ENCODE measurements around the gene DTWD2.

DTWD2 gene

GRCh38 chr5:119031905-119032304, 43.6 kb upstream of the DTWD2 start:
- DNase-seq (ENCODE audit: extremely low spot score), result no peak
- ChIA-PET CTCF (no interaction called here), POLR2A (no interaction called here)
- TF ChIP-seq LEF1 (IDR thresholded peaks at IDR 0.05; ENCODE audit: borderline replicate concordance), result no peak
- TF ChIP-seq TARDBP (IDR thresholded peaks at IDR 0.05), result no peak
- TF ChIP-seq PKNOX1 (IDR thresholded peaks at IDR 0.05), result no peak
- TF ChIP-seq ELF4 (IDR thresholded peaks at IDR 0.05), result no peak
- TF ChIP-seq NFRKB (IDR thresholded peaks at IDR 0.05), result no peak
- no peak for TF ChIP-seq L3MBTL2 (conservative IDR thresholded peaks at IDR 0.05)

- POLR2A ChIA-PET, result no interaction called here
- TF ChIP-seq CTBP1 (IDR thresholded peaks at IDR 0.05; ENCODE audit: borderline replicate concordance), result no peak
- CTCF ChIA-PET, result no interaction called here
- no peak for DNase-seq (ENCODE audit: extremely low spot score)
These were observed 42.9 kb upstream of the DTWD2 start for GRCh38 chr5:119031011-119031886.

- ChIA-PET POLR2A (no interaction called here), CTCF (interaction anchor here (0.7 kb wide), 1 partner anchor 42 kb away, joined by 6 read pairs; no protein-coding TSS in a partner anchor)
- TF ChIP-seq LEF1 (IDR thresholded peaks at IDR 0.05; ENCODE audit: borderline replicate concordance) (no peak), ZNF384 (IDR thresholded peaks at IDR 0.05) (no peak), CTBP1 (IDR thresholded peaks at IDR 0.05; ENCODE audit: borderline replicate concordance) (no peak)
- no peak for DNase-seq (ENCODE audit: extremely low spot score)
These were observed 40.2 kb upstream of the DTWD2 start for GRCh38 chr5:119028575-119028974.

GRCh38 chr5:119022773-119023172, 34.4 kb upstream of the DTWD2 start:
- ChIA-PET CTCF (interaction anchor here (0.6 to 1.7 kb wide), 3 partner anchors 60 to 389 kb away, joined by 3 to 9 read pairs (median 4); no protein-coding TSS in a partner anchor), POLR2A (interaction anchor here (1.2 kb wide), 1 partner anchor 48 kb away, joined by 5 read pairs; the partner anchor contains the start of gene DMXL1)
- no peak for TF ChIP-seq SP1 (IDR thresholded peaks at IDR 0.05)
- TF ChIP-seq FOXM1 (IDR thresholded peaks at IDR 0.05; ENCODE audit: borderline replicate concordance), result no peak
- TF ChIP-seq TARDBP (IDR thresholded peaks at IDR 0.05), result no peak
- TF ChIP-seq FOXA1 (IDR thresholded peaks at IDR 0.05), result no peak
- TF ChIP-seq PKNOX1 (IDR thresholded peaks at IDR 0.05), result no peak
- no peak for TF ChIP-seq FOXK2 (IDR thresholded peaks at IDR 0.05)
- TF ChIP-seq HDGF (IDR thresholded peaks at IDR 0.05; ENCODE audit: borderline replicate concordance), result no peak
- no peak for TF ChIP-seq CTBP1 (IDR thresholded peaks at IDR 0.05; ENCODE audit: borderline replicate concordance)
- no peak for TF ChIP-seq ELF4 (IDR thresholded peaks at IDR 0.05)
- TF ChIP-seq LEF1 (IDR thresholded peaks at IDR 0.05; ENCODE audit: borderline replicate concordance), result no peak
- no peak for TF ChIP-seq ARNT (IDR thresholded peaks at IDR 0.05)
- TF ChIP-seq BHLHE40 (IDR thresholded peaks at IDR 0.05; ENCODE audit: borderline replicate concordance), result no peak
- no peak for TF ChIP-seq SUZ12 (IDR thresholded peaks at IDR 0.05)
- no peak for TF ChIP-seq L3MBTL2 (conservative IDR thresholded peaks at IDR 0.05)
- no peak for TF ChIP-seq NFRKB (IDR thresholded peaks at IDR 0.05)
- DNase-seq (ENCODE audit: extremely low spot score), result no peak

- no peak for TF ChIP-seq TARDBP (IDR thresholded peaks at IDR 0.05)
- no peak for TF ChIP-seq SUZ12 (IDR thresholded peaks at IDR 0.05)
- TF ChIP-seq ZNF384 (IDR thresholded peaks at IDR 0.05), result 0 out of 2 replicates have a peak, but pooled peaks have one; percentile 37
- peak; percentile 22 for DNase-seq (ENCODE audit: extremely low spot score)
- ChIA-PET CTCF (interaction anchor here (0.6 to 1.7 kb wide), 4 partner anchors 9 to 390 kb away, joined by 3 to 9 read pairs (median 4); no protein-coding TSS in a partner anchor), POLR2A (interaction anchor here (1.2 kb wide), 1 partner anchor 48 kb away, joined by 5 read pairs; the partner anchor contains the start of gene DMXL1)
These were observed 33.8 kb upstream of the DTWD2 start for GRCh38 chr5:119022017-119022745.

- TF ChIP-seq SP1 (IDR thresholded peaks at IDR 0.05), result no peak
- no peak for TF ChIP-seq SUZ12 (IDR thresholded peaks at IDR 0.05)
- TF ChIP-seq FOXK2 (IDR thresholded peaks at IDR 0.05), result no peak
- TF ChIP-seq LEF1 (IDR thresholded peaks at IDR 0.05; ENCODE audit: borderline replicate concordance), result no peak
- no peak for TF ChIP-seq ARNT (IDR thresholded peaks at IDR 0.05)
- TF ChIP-seq NFRKB (IDR thresholded peaks at IDR 0.05), result no peak
- no peak for TF ChIP-seq CTBP1 (IDR thresholded peaks at IDR 0.05; ENCODE audit: borderline replicate concordance)
- no peak for TF ChIP-seq HDGF (IDR thresholded peaks at IDR 0.05; ENCODE audit: borderline replicate concordance)
- no peak for TF ChIP-seq L3MBTL2 (conservative IDR thresholded peaks at IDR 0.05)
- no peak for TF ChIP-seq FOXA1 (IDR thresholded peaks at IDR 0.05)
- TF ChIP-seq ELF4 (IDR thresholded peaks at IDR 0.05), result no peak
- TF ChIP-seq ZNF384 (IDR thresholded peaks at IDR 0.05), result no peak
- POLR2A ChIA-PET, result no interaction called here
- no peak for DNase-seq (ENCODE audit: extremely low spot score)
- CTCF ChIA-PET, result interaction anchor here (0.9 to 1.7 kb wide), 3 partner anchors 8 to 391 kb away, joined by 3 to 9 read pairs (median 4); no protein-coding TSS in a partner anchor
These were observed 32.9 kb upstream of the DTWD2 start for GRCh38 chr5:119021149-119021732.

Measured in HEK293T (cell line).